Stimulated activated CD8-positive, alpha-beta memory T cell treated with anti-CD3 and anti-CD28 coated beads, Interleukin-2, amount 100 ng/mL, for 48 hours (primary cell): Measurements from ENCODE around the gene DYNLT2B.
"Not testable (repeated sequence)": the region's sequence is repeated elsewhere in the genome, so short reads cannot be mapped to it uniquely, and the experiment has no call there.

Experiments used
- DNase-seq, 2 donors: peaks; one replicate each; pipeline ENCODE4 v3.0.0-alpha.2; 2020; ENCODE audit warnings: low read depth in 2 of 2

The DYNLT2B gene

DNA sequence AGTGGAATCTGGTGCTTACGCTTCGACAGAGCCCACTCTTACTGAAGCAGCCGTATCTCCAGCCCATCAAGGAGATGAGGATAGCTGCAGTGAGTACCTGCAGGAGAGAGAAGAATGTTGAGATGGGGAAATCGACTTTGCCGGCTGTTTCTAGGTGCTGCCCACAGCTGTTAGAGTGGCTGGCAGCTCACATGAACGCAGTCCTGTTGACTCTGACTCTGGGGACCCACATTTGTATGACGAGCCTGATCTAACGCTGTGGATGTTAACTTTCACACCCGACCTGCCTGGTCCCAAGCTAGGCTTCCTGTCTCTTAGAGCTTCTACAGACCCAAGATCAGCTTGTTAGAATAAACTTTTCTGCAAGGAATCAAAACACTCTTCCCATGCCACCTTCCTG lies 8.9 kb upstream of the DYNLT2B start:
- DNase-seq = no peak

- no peak for DNase-seq
These were observed 5.7 kb upstream of the DYNLT2B start for GRCh38 chr3:196323691-196324090.

GRCh38 chr3:196323016-196323415 lies 5.0 kb upstream of the DYNLT2B start:
- DNase-seq = no peak

DNA sequence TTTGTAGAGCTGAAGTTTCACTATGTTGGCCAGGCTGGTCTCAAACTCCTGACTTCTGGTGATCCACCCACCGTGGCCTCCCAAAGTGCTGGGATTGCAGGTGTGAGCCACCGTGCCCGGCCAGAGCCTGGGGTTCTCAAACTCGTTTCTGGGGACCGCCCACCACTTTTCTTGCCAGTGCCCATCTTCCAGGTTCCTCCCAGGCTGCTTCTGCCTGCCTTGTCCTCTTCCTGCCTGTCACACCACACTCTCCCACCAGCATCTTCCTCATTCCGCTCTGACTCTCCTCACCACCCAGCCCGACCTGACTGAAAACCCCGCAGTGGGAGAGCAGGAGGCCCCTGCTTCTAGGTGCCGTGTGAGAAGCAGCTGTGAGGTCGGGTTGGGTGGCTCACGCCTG lies 3.1 kb upstream of the DYNLT2B start:
- no peak for DNase-seq

GRCh38 chr3:196320137-196320536 lies 2.1 kb upstream of the DYNLT2B start:
- DNase-seq = no peak

- DNase-seq = peak in 1 of 2 donors; percentile 40
These were observed 997 bp downstream of the DYNLT2B start for GRCh38 chr3:196316799-196317686.

DNA sequence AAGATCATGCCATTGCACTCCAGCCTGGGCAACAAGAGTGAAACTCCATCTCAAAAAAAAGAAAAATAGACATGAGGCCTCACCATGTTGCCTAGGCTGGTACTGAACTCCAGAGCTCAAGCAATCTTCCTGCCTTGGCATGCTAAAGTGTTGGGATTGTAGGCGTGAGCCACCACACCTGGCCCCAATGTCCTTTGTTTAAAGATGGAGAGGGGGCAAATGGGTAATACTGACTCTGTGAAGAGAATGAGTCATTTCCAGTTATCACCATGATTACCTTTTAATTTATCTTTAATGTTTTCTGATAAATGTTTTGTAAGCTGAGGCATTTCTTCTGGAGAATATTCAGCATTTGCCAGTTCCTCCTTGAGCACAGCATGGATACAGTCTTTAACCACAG lies 2.2 kb downstream of the DYNLT2B start:
- no peak for DNase-seq

GRCh38 chr3:196314597-196314996 lies 3.4 kb downstream of the DYNLT2B start:
- no peak for DNase-seq

- DNase-seq = not testable (repeated sequence)
These were observed 4.0 kb downstream of the DYNLT2B start for GRCh38 chr3:196314086-196314485.

- not testable (repeated sequence) for DNase-seq
These were observed 15.1 kb downstream of the DYNLT2B start for GRCh38 chr3:196302960-196303359.

DNA sequence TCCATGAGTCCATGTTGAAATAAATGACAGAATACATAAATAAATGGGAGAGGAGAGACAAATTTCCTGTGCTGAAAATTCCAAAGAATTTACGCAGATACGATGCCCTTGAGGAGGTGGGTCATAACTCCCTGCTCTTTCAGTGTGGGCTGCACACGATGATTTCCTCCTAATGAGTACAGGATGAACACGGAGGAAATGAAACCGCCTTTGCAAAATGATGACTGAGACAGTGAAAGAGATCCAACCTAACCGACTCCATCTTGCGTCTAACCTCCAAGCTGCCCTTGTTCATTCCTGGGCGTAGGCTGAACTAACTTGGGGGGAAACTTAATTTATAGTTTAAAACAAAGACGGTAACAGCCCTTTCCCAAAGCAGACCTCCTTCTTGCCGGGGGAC lies 15.5 kb downstream of the DYNLT2B start:
- not testable (repeated sequence) for DNase-seq

GRCh38 chr3:196298521-196298920 lies 19.5 kb downstream of the DYNLT2B start:
- no peak for DNase-seq

DNA sequence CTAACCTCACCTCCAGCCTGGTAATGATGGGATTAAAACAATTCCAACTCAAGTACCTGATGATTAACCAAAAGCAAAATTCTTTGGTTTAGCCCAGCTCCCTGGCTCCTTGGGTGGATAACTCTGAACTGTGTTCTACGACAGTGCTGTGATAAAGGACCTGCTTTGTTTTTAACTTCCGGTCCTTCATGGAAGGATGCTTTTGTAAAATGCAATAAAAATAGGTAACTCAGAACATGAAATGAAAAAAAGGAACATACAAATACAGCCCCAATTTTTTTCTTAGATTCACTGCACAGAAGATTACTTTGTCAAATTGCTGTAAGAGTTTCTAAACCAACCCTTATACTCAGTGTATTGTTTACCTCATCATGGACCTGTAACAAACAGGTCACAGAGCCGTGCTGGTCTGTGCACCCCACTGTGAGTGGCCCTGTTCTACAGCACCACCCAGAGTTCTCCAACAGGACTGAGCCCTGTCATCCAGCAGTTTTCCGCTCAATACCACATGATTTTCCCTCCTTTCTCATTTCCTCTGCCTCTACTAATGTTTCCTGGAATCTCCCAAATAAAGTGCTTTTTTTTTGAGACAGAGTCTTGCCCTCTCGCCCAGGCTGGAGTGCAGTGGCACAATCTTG lies 25.6 kb downstream of the DYNLT2B start:
- DNase-seq = no peak

DNA sequence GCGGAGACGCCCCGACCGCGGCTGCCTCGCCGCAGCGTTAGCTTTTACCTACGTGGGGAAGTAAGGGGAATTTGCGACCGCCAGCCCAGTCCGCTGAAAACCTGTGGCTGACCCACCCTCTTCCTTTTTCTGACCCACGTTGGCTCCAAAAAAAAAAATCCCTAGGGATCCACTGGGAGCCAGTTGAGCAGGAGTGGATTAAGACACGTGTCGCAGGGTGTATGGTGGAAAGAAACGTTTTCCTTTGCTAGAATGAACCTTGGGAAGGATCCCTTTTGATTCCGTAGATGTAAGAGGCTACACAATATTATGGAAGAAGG lies 29.9 kb downstream of the DYNLT2B start:
- DNase-seq = no peak

DNA sequence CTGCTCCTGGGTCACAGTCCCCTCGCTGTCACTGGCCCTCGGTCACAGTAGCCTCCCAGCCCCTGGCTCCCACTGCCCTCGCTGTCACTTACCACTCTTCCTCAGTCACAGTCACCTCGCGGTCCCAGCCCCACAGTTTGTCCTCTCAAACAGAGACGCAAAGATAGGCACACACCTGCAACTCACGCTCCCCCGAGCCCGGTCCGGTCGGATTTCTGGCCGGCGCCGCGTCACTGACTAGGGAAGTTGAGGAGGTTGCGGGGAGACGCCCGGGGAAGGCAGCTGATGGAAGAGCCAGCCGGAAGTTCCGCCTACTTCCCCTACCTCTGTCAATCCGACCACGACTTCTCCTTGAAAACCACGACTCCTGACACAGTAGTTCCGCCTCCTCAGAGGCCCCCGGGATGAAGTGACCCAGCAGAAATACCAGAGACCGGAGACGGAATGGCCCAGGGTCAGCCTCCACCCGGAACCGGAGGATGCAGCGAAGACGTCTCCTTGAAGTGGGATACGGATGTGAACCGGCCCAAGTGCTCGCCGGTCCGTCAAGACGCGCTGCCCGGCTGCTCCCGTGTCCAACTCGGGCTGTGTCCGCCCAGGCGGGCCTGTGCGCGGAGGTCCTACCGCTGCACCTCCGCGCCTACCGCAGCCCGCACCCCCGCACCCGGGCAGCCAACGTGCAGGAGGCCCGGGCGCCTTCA lies 30.4 kb downstream of the DYNLT2B start, which contains the start of gene PCYT1A:
TSS of gene PCYT1A (minus strand) at position 287 of the 701 bp plus-strand sequence. CDS start 17,195 bp downstream, outside the sequence.
- peak; percentile 61 to 63 for DNase-seq

GRCh38 chr3:196287090-196287439 lies 31.0 kb downstream of the DYNLT2B start:
- peak in 1 of 2 donors; percentile 20 for DNase-seq

DNA sequence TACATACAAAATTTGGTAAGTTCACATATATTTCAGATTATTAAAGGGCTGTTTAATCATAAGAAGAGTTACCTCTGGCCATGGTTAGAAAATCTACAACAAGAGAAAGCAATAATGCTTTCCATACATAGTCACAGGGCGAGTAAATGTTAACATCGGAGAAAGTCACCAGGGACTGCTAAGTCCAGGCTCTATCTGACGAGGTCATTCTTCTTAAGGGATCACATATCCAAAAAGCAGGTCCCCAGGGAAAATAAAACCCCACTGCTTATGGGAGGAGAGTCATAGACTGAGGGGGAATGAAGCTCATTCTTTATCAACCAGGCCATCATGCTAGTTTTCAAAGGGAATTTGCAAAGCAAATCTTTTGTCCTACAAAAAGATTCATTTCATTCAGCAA lies 33.6 kb downstream of the DYNLT2B start:
- DNase-seq = no peak

DNA sequence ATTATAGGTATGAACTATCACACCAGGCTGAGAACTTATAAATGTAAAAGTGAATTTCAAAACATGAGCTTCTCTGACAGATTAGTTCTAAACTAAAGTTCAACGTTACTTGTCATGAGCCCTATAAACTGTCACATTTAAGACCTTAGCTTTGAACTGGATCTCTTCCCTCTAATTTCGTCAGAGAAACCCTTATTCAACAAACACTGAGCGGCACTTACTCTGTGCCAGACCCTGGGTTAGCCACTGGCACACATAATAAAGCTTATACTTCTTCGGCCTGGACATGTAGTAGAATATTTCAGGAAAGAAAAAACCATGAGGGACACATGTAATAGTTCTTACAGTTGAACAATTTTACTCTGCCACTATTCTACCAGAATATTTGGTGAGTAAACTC lies 36.1 kb downstream of the DYNLT2B start:
- no peak for DNase-seq

GRCh38 chr3:196280689-196281440 lies 37.2 kb downstream of the DYNLT2B start:
- DNase-seq = no peak

GRCh38 chr3:196275126-196275525 lies 42.9 kb downstream of the DYNLT2B start:
- DNase-seq = no peak

GRCh38 chr3:196274585-196274984 lies 43.5 kb downstream of the DYNLT2B start:
- DNase-seq = peak; percentile 23 to 26

- DNase-seq = no peak
These were observed 44.4 kb downstream of the DYNLT2B start for GRCh38 chr3:196273655-196274054.
